Measurements from ENCODE around the gene TRAP1. TPM values are rescaled to one million over a fixed set of nuclear protein-coding genes. Genes with fewer than 3 reads are reported as not detected.
A peak's percentile ranks its signal among the peaks of the same experiment; 100 is the strongest.

Gene TRAP1
- total RNA-seq, 1 donor from 2014 or later = 67.0 TPM

- TF ChIP-seq, protein P1, sequence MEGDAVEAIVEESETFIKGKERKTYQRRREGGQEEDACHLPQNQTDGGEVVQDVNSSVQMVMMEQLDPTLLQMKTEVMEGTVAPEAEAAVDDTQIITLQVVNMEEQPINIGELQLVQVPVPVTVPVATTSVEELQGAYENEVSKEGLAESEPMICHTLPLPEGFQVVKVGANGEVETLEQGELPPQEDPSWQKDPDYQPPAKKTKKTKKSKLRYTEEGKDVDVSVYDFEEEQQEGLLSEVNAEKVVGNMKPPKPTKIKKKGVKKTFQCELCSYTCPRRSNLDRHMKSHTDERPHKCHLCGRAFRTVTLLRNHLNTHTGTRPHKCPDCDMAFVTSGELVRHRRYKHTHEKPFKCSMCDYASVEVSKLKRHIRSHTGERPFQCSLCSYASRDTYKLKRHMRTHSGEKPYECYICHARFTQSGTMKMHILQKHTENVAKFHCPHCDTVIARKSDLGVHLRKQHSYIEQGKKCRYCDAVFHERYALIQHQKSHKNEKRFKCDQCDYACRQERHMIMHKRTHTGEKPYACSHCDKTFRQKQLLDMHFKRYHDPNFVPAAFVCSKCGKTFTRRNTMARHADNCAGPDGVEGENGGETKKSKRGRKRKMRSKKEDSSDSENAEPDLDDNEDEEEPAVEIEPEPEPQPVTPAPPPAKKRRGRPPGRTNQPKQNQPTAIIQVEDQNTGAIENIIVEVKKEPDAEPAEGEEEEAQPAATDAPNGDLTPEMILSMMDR (IDR thresholded peaks at IDR 0.05) = no peak
- no peak overlapping the region for H3K27ac ChIP-seq
- no peaks in the 10 kb centered on the region for H3K9me3 ChIP-seq
- ATAC-seq = no peak
- DNase-seq = peak; percentile 56
- no peak overlapping the region for H3K4me3 ChIP-seq
- intact Hi-C loops (cut with DNase I) = no loop called here
- peaks cover 78% of the 10 kb centered on the region for H3K36me3 ChIP-seq
- no peaks in the 10 kb centered on the region for H3K27me3 ChIP-seq
- H3K4me1 ChIP-seq = no peaks in the 10 kb centered on the region
These were observed 13.1 kb upstream of the TRAP1 start for GRCh38 chr16:3730161-3731125.

DNA sequence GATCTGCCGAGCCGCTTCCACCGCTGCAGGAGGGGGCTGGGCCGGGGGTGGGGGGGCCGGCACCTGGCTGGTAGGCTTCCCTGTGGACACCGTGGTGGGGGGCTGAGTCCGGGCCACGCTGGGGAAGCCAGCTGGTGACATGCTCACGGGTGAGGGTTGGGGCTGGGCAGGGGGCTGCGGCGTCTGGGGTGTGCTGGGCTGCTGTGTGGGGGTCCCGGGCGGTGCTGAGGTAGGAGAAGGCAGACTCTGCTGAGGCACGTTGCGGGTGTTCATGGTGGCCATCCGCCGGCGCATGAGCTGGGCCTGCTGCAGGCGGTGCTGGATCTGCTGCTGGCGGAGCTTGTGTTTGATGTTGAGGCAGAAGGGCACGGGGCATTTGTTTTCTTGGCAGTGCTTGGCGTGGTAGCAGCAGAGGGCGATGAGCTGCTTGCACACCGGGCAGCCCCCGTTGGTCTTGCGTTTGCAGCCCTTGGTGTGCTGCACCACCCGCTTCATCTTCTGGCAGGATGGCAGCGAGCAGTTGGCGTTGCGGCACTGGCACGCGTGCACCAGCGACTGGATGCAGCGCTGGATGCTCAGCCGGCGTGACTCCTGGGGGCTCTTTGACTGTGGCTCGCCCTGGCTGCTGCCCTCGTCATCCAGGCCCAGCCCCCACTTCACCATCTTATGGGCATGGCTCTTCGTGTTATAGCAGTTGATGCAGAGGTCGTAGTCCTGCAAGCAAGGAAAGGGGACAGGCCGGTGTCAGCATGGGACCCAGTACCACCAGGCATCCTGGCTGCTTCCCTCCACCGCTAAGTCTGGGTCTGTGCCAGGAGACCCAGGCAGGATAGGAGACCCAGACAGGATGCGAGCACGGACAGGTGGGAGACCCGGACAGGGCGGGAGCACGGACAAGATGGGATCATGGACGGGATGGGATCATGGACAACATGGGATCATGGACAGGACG lies 12.1 kb upstream of the TRAP1 start:
- no peak overlapping the region for H3K27ac ChIP-seq
- intact Hi-C loops (cut with DNase I) = no loop called here
- TF ChIP-seq, protein P1 (IDR thresholded peaks at IDR 0.05) = no peak
- no peak for ATAC-seq
- peaks cover 68% of the 10 kb centered on the region for H3K36me3 ChIP-seq
- peak; percentile 61 for DNase-seq
- H3K4me1 ChIP-seq = no peaks in the 10 kb centered on the region
- no peak overlapping the region for H3K4me3 ChIP-seq
- no peaks in the 10 kb centered on the region for H3K9me3 ChIP-seq
- H3K27me3 ChIP-seq = no peaks in the 10 kb centered on the region

DNA sequence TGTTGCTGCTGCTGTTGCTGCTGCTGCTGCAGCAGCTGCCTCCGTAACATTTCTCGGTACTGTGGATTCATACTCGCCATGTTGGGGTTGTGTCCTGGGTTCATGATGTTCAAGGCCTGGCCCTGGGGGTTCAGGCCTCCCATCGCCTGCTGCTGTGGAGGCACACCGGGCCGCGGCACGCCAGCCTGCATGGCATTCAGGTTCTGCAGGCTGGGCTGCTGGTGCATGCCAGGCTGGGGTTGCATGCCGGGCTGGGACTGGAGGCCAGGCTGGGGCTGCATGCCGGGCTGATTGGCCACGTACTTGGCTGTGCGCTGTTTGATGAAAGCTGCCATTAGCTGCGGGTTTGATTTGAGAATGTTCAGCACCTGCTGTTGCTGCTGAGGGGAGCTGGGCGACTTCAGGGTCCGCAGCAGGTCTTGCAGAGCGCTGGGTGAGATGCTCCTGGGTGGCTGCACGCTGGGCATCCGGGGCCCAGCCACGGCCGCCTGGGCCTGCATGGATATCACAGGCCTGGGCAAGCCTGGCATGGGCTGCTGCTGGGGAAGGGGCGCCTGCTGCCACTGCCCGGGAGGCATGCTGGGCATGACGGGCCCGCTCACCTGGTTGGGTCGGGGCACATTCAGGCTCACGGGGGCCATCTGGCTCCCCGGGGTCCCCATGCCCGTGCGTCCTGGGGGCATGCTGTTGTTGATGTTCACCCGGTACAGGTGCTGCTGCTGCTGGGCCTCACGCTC lies 11.3 kb upstream of the TRAP1 start:
- intact Hi-C loops (cut with DNase I) = no loop called here
- DNase-seq = no peak
- TF ChIP-seq, protein P1 (IDR thresholded peaks at IDR 0.05) = no peak
- H3K9me3 ChIP-seq = no peaks in the 10 kb centered on the region
- ATAC-seq = no peak
- no peak overlapping the region for H3K4me3 ChIP-seq
- peaks cover 60% of the 10 kb centered on the region for H3K36me3 ChIP-seq
- H3K27ac ChIP-seq = no peak overlapping the region
- H3K4me1 ChIP-seq = no peaks in the 10 kb centered on the region
- no peaks in the 10 kb centered on the region for H3K27me3 ChIP-seq

DNA sequence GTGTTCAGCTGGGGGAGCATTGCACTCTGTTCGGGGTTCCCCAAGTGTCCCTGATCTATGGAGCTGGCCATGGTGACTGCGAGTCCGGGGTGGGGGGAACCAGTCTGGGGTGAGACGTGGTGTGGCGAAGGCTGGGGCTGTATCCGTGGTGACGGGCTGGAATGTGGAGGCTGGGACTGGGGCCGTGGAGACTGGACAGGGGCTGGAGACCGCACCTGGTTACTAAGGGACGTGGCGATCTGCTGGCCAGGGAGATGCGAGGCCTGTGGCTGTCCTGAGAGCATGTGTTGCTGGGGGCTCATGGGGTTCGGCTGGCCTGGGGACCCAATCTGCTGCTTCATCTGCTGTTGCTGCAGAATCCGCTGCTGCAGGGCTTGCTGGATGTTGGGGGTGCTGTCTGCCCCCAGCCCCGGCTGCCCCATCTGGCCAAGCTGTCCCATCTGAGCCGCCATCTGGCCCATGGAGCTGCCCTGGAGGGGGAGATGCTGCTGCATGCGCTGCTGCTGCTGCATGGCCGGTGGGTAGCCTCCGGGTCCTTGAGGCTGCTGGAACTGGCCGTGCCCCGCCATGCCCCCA lies 10.6 kb upstream of the TRAP1 start:
- Histone ChIP-seq H3K36me3 (peaks cover 54% of the 10 kb centered on the region), H3K4me1 (no peaks in the 10 kb centered on the region), H3K9me3 (no peaks in the 10 kb centered on the region), H3K4me3 (no peak overlapping the region), H3K27me3 (no peaks in the 10 kb centered on the region), H3K27ac (no peak overlapping the region)
- TF ChIP-seq, protein P1 (IDR thresholded peaks at IDR 0.05) = no peak
- ATAC-seq (no peak), DNase-seq (no peak)
- intact Hi-C loops (cut with DNase I) = no loop called here
